NT2/D1 (cell line): ENCODE results near the gene PARP8.

ENCODE experiments used
- SUZ12 ChIP-seq: IDR thresholded peaks from 2 replicates; pipeline ENCODE4 v1.6.1; 2011; ENCODE audit not compliant: insufficient read length, insufficient read depth; ENCODE audit errors: extremely low read depth
- YY1 ChIP-seq: IDR thresholded peaks from 2 replicates; pipeline ENCODE4 v1.6.1; 2011; ENCODE audit not compliant: insufficient read length, insufficient read depth
- ZNF274 ChIP-seq: IDR thresholded peaks from 2 replicates; pipeline ENCODE4 v1.6.1; 2011; ENCODE audit warnings: mild to moderate bottlenecking, low read depth, low read length

GRCh38 chr5:50832657-50833284, 166.3 kb downstream of the PARP8 start:
- TF ChIP-seq SUZ12 = no peak
- TF ChIP-seq YY1 = no peak
- TF ChIP-seq ZNF274 = no peak
